Fibroblast of the aortic adventitia (primary cell): ENCODE results near the gene RAI14. TPM values are rescaled to one million over a fixed set of nuclear protein-coding genes. Genes with fewer than 3 reads are reported as not detected.

Source experiments
- DNase-seq: peaks from one replicate; pipeline ENCODE4 v3.0.0-alpha.2; 2010; ENCODE audit warnings: low read depth
- H3K4me3 ChIP-seq: 2 replicates; pipeline ENCODE4 v1.5.1; 2011; ENCODE audit warnings: low read depth, mild to moderate bottlenecking, control low read depth, low read length, moderate library complexity
- total RNA-seq: library from RNA; depleted of rRNA; stranded (reverse); fragments of >200 nt; gene quantifications from 2 replicates; pipeline ENCODE4 v1.2.3, GENCODE V29; 2012; ENCODE audit warnings: low replicate concordance
- TF ChIP-seq, protein P1 (sequence below): IDR thresholded peaks from 2 replicates; pipeline ENCODE4 v1.5.1; 2011; ENCODE audit warnings: mild to moderate bottlenecking, low read length, control low read depth, inconsistent platforms; ENCODE audit not compliant: insufficient read depth

Gene RAI14
- total RNA-seq, 1 donor = 100 TPM

DNA sequence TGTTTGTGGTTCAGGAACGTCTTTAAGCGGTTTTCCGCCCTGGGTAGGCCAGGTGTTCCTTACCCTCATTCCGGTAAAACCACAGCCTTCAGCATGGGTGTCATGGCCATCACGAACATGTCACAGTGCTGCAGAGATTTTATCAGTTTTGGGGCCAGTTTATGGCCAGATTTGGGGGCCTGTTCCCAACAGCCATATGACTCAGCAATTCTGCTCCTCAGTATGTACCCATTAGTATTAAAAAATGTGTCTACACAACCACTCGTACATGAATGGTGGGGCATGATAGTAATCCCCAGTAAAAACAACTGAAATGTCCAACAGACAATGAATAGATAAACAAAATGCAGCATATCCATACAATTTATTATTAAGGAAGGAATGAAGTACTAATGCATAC, 130.9 kb downstream of the RAI14 start:
- no peak for DNase-seq
- TF ChIP-seq, protein P1, sequence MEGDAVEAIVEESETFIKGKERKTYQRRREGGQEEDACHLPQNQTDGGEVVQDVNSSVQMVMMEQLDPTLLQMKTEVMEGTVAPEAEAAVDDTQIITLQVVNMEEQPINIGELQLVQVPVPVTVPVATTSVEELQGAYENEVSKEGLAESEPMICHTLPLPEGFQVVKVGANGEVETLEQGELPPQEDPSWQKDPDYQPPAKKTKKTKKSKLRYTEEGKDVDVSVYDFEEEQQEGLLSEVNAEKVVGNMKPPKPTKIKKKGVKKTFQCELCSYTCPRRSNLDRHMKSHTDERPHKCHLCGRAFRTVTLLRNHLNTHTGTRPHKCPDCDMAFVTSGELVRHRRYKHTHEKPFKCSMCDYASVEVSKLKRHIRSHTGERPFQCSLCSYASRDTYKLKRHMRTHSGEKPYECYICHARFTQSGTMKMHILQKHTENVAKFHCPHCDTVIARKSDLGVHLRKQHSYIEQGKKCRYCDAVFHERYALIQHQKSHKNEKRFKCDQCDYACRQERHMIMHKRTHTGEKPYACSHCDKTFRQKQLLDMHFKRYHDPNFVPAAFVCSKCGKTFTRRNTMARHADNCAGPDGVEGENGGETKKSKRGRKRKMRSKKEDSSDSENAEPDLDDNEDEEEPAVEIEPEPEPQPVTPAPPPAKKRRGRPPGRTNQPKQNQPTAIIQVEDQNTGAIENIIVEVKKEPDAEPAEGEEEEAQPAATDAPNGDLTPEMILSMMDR = no peak
- no peak overlapping the region for H3K4me3 ChIP-seq

DNA sequence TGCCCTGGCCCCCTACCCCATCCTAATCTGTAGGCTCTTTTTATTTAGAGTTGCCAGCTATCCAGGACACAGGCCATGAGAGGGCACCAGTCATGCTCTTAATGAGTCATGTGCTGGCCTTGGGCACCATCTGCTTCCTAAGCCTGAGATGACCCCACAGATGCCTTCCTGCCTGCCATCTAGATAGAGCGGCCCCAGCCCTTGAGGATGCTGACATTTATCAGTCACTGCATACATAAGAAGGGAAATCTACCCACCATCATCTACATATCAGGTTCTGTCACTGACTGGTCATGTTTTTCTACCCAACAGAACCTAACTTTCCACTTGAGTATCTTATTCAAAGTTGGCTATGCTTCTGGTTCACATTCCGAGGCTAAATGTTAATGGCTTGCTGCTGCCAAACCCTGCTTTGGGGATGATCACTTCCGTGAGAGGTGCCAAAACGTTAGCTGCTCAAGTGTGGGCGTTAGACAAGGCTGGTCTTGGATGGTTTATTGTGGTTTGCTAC, 132.9 kb downstream of the RAI14 start:
- DNase-seq = peak; percentile 87
- H3K4me3 ChIP-seq = no peak overlapping the region
- TF ChIP-seq, protein P1 = no peak

DNA sequence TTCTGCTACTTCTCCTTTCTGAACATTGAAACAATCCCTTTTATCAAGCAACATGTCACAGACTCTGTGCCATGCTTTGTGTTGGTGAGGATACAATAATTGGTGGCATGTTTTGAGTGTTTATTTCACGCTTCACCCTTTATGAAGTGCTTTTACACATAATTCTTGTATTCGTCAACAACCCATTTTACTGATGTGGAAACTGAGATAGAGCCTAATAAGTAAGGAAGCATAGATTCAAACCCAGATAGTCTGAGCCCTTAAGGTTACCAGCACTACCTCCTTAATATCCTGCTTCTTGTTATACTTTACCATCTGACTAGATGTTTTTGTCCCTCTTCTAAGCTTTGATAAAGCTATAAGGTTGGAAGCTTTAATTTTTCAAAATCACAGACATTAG, 133.5 kb downstream of the RAI14 start:
- no peak overlapping the region for H3K4me3 ChIP-seq
- TF ChIP-seq, protein P1 = no peak
- DNase-seq = no peak

DNA sequence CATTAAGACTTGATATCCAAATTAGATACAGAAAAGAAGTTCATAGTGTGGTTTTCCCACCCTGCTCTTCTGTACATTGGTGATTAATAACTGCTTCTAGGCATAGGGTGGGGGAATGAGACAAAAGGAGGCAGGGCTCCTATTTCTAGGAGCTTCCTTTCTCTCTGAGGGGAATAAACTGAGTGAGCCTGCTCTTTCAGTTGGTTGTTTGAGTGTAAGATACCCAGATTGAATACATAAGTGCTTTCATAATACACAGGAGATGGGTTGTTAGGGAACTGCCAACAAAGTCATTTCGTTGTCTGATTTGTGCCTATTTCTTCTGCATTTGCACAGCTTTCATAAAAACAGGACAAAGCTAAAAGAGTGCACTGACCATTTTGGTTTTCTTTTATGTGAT, 133.9 kb downstream of the RAI14 start:
- H3K4me3 ChIP-seq = no peak overlapping the region
- peak; percentile 11 for DNase-seq
- TF ChIP-seq, protein P1 = no peak

DNA sequence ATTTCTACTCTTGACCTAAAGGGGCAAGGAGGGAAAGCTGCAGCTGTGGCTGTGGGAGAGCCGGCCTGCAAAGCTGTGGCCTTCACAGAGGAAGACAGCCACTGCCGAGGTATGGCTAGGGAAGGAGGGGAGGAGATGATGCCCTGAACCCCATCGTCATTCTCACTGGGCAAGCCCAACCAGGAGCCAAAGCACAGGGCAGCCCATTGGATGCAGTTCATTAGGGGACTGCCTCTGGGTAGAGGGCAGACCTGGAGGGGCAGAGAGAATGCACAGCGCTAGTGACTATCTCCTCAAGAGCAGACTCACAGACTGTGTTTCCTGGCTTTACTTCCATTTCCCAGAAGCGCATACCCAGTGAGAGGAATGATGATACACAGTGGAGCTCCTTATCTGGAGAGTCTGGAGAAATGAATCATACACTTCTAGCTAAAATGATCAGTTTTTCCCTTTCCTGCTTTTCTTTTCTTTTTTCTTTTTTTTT, 135.7 kb downstream of the RAI14 start:
- TF ChIP-seq, protein P1 = no peak
- peak; percentile 80 for DNase-seq
- no peak overlapping the region for H3K4me3 ChIP-seq

DNA sequence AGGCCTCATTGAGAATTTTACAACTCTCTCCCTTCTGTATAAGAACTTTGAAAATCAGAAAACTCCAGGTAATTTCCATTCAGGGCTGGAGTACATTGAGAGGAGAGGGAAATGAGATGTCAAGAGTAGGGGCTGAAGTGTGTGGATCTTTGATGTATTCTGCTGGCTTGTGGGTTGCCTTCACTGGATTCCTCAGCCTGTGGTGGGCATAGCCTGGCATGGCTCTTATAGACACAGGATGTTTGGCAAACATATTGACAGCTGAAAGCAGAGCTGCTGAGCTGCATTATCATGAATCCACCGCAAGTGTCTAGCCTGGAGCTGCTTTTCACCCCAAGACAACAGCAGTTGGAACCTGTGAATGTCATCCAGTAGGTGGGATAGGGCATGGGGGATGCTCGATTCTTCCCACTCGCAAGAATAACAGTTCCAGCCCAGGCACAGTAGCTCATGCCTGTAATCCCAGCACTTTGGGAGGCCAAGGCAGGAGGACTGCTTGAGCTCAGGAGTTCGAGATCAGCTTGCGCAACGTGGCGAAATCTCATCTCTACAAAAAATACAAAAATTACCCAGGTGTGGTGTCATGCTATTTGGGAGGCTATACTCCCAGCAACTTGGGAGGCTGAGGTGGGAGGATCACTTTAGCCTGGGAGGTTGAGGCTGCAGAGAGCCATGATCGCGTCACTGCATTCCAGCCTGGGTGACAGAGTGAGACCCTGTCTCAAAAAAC, 146.9 kb downstream of the RAI14 start:
- H3K4me3 ChIP-seq = no peak overlapping the region
- TF ChIP-seq, protein P1 = no peak
- DNase-seq = no peak
